GM23338 (cell line): ENCODE results near the gene OIT3. TPM values are rescaled to one million over a fixed set of nuclear protein-coding genes. Genes with fewer than 3 reads are reported as not detected.

Source experiments
- ATAC-seq: fragments of 200-7000 bp; cut with Tn5 transposase; 3 replicates; pipeline ENCODE4 v1.9.1; 2020
- DNase-seq: peaks from one replicate; pipeline ENCODE4 v3.0.0-alpha.2; 2015; ENCODE audit warnings: low spot score
- H2AFZ ChIP-seq: fragments of 200-600 bp; sonication (generic); 2 replicates; pipeline ENCODE4 v1.8.0; 2016; ENCODE audit warnings: antibody characterized with exemption, mild to moderate bottlenecking, moderate library complexity
- H3F3A ChIP-seq: fragments of 200-600 bp; sonication (generic); replicated peaks from 2 replicates; pipeline ENCODE4 v1.8.0; 2017; ENCODE audit warnings: antibody characterized with exemption, mixed run types, low read depth
- H3K27ac ChIP-seq: fragments of 200-600 bp; sonication (generic); 2 replicates; pipeline ENCODE4 v1.6.1; 2016; ENCODE audit warnings: low read depth
- H3K27me3 ChIP-seq: fragments of 200-600 bp; sonication (generic); 2 replicates; pipeline ENCODE4 v1.8.0; 2016; ENCODE audit warnings: mild to moderate bottlenecking, mixed run types, moderate library complexity; ENCODE audit not compliant: insufficient read depth
- H3K36me3 ChIP-seq: fragments of 200-600 bp; sonication (generic); 2 replicates; pipeline ENCODE4 v1.8.0; 2016; ENCODE audit warnings: mild to moderate bottlenecking; ENCODE audit not compliant: insufficient read depth
- H3K4me1 ChIP-seq: fragments of 200-600 bp; sonication (generic); 2 replicates; pipeline ENCODE4 v1.8.0; 2016; ENCODE audit warnings: mild to moderate bottlenecking, moderate library complexity; ENCODE audit not compliant: insufficient read depth
- H3K4me2 ChIP-seq: fragments of 200-600 bp; sonication (generic); 2 replicates; pipeline ENCODE4 v1.7.1; 2017; ENCODE audit warnings: mixed run types
- H3K4me3 ChIP-seq: fragments of 200-600 bp; sonication (generic); 2 replicates; pipeline ENCODE4 v1.6.1; 2016; ENCODE audit warnings: mixed run types
- H3K79me2 ChIP-seq: fragments of 200-600 bp; sonication (generic); replicated peaks from 2 replicates; pipeline ENCODE4 v1.8.0; 2017; ENCODE audit warnings: mild to moderate bottlenecking; ENCODE audit not compliant: insufficient read depth
- H3K9me2 ChIP-seq: fragments of 200-600 bp; sonication (generic); 2 replicates; pipeline ENCODE4 v1.8.0; 2017; ENCODE audit not compliant: insufficient read depth
- H4K20me1 ChIP-seq: fragments of 200-600 bp; sonication (generic); replicated peaks from 2 replicates; pipeline ENCODE4 v1.8.0; 2017; ENCODE audit warnings: mild to moderate bottlenecking; ENCODE audit not compliant: insufficient read depth
- H3K27ac Mint-ChIP-seq: 2 replicates; pipeline ENCODE4 v1.8.0; 2020; ENCODE audit warnings: inconsistent platforms, mild to moderate bottlenecking, moderate library complexity, mixed read lengths
- H3K27me3 Mint-ChIP-seq: 3 replicates; pipeline ENCODE4 v1.8.0; 2022; ENCODE audit warnings: low read depth, mild to moderate bottlenecking, moderate library complexity, mixed read lengths, inconsistent platforms; ENCODE audit not compliant: insufficient read depth, poor library complexity
- H3K36me3 Mint-ChIP-seq: 3 replicates; pipeline ENCODE4 v1.8.0; 2021; ENCODE audit warnings: low read depth, mild to moderate bottlenecking, inconsistent platforms, moderate library complexity, mixed read lengths
- H3K4me1 Mint-ChIP-seq: 3 replicates; pipeline ENCODE4 v1.8.0; 2020; ENCODE audit warnings: mild to moderate bottlenecking, inconsistent platforms, mixed read lengths
- H3K4me3 Mint-ChIP-seq: 3 replicates; pipeline ENCODE4 v1.8.0; 2021; ENCODE audit warnings: moderate library complexity, mild to moderate bottlenecking, inconsistent platforms, mixed read lengths
- H3K9me3 Mint-ChIP-seq: 3 replicates; pipeline ENCODE4 v1.8.0; 2020; ENCODE audit warnings: moderate library complexity, mild to moderate bottlenecking, inconsistent platforms, mixed read lengths
- NANOG ChIP-seq: IDR thresholded peaks from 2 replicates; pipeline ENCODE4 v1.6.1; 2016; ENCODE audit warnings: antibody characterized with exemption, borderline replicate concordance
- POLR2AphosphoS5 ChIP-seq: IDR thresholded peaks from 2 replicates; pipeline ENCODE4 v1.6.1; 2016; ENCODE audit warnings: antibody characterized with exemption, low read depth
- ZNF114 ChIP-seq: fragments of 250-450 bp; sonication (Bioruptor Pico); IDR thresholded peaks from 2 replicates; pipeline ENCODE4 v1.5.0; 2020; ENCODE audit warnings: mild to moderate bottlenecking, moderate library complexity
- ZNF331 ChIP-seq: fragments of 250-450 bp; sonication (Bioruptor Pico); IDR thresholded peaks from 2 replicates; pipeline ENCODE4 v1.5.0; 2020; ENCODE audit warnings: low read depth, mild to moderate bottlenecking, moderate library complexity
- polyA plus RNA-seq: library from polyadenylated mRNA; unstranded; fragments of >200 nt; fragmentation: Nextera tagmentation; extraction: Ambion mirVana; gene quantifications from 2 replicates; pipeline ENCODE4 v1.2.1, GENCODE V29; 2016
- total RNA-seq: library from RNA; depleted of rRNA; stranded (reverse); fragments of >200 nt; shearing (Covaris generic); gene quantifications from 2 replicates; pipeline ENCODE4 v1.2.3, GENCODE V29; 2014
- TF ChIP-seq, protein P1 (sequence below): IDR thresholded peaks from 2 replicates; pipeline ENCODE4 v1.6.1; 2016; ENCODE audit warnings: antibody characterized with exemption
- TF ChIP-seq, protein P2 (sequence below): fragments of 250-450 bp; sonication (Bioruptor Pico); IDR thresholded peaks from 2 replicates; pipeline ENCODE4 v1.5.0; 2020; ENCODE audit warnings: mild to moderate bottlenecking, moderate library complexity

The OIT3 gene
- total and polyA plus RNA-seq, 2 experiments from 2014 or later, result not detected

DNA sequence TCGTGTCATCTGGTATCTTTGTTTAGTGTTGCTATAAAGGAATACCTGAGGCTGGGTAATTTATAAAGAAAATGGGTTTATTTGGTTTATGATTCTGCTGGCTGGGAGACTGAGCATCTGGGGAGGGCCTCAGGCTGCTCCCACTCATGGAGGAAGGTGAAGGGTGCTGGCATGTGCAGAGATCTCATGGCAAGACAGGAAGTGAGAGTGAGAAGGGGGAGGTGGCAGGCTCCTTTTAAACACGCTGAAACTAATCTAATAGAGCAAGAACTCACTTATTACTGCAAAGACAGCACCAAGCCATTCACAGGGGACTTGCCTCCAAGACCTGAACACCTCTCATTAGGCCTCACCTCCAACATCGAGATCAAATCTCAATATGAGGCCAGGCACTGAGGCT lies 11.3 kb downstream of the OIT3 start:
- no peak for TF ChIP-seq POLR2AphosphoS5
- Mint-ChIP-seq H3K27ac (no peak overlapping the region), H3K4me1 (peaks cover 2% of the 10 kb centered on the region; the same call in 2 of the 3 replicates), H3K27me3 (peaks cover 10% of the 10 kb centered on the region), H3K4me3 (no peak overlapping the region), H3K9me3 (peaks cover 14% of the 10 kb centered on the region), H3K36me3 (peaks cover 11% of the 10 kb centered on the region; the same call in 2 of the 3 replicates)
- no peak overlapping the region for H2AFZ ChIP-seq
- no peak overlapping the region for H3K4me2 ChIP-seq
- no peaks in the 10 kb centered on the region for H3F3A ChIP-seq
- H3K79me2 ChIP-seq, result no peaks in the 10 kb centered on the region
- H3K27me3 ChIP-seq, result no peaks in the 10 kb centered on the region
- no peak overlapping the region for H3K27ac ChIP-seq
- no peaks in the 10 kb centered on the region; the same call in 1 of the 2 replicates for H3K9me2 ChIP-seq
- ATAC-seq (no peak), DNase-seq (no peak)
- no peaks in the 10 kb centered on the region for H3K4me1 ChIP-seq
- peaks cover 5% of the 10 kb centered on the region; the same call in 1 of the 2 replicates for H3K36me3 ChIP-seq
- H4K20me1 ChIP-seq, result no peaks in the 10 kb centered on the region
- H3K4me3 ChIP-seq, result no peak overlapping the region

DNA sequence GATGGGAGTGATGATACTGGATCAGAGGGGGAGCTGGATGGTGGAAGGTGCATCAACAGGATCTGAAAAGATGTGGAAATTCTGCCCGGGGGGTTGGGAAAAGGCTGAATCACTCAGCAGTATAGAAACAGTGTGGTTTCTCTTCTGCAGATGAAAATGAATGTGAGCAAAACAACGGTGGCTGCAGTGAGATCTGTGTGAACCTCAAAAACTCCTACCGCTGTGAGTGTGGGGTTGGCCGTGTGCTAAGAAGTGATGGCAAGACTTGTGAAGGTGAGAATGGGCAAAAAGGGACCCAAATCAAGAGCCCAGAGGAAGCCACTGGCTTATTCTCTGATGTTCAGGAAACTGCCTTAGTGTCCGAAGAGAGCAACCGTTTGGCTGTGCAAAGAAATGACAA lies 12.9 kb downstream of the OIT3 start:
- no peaks in the 10 kb centered on the region for H3K4me1 ChIP-seq
- peaks cover 5% of the 10 kb centered on the region for H3K9me2 ChIP-seq
- Mint-ChIP-seq H3K4me1 (peaks cover 2% of the 10 kb centered on the region; the same call in 2 of the 3 replicates), H3K27ac (no peak overlapping the region), H3K36me3 (peaks cover 11% of the 10 kb centered on the region; the same call in 2 of the 3 replicates), H3K9me3 (peaks cover 14% of the 10 kb centered on the region), H3K4me3 (no peak overlapping the region), H3K27me3 (peaks cover 8% of the 10 kb centered on the region)
- no peak overlapping the region for H3K4me2 ChIP-seq
- DNase-seq, result no peak
- H3K27ac ChIP-seq, result no peak overlapping the region
- no peak for ATAC-seq
- no peaks in the 10 kb centered on the region for H4K20me1 ChIP-seq
- H3K27me3 ChIP-seq, result no peaks in the 10 kb centered on the region
- H3K36me3 ChIP-seq, result peaks cover 5% of the 10 kb centered on the region; the same call in 1 of the 2 replicates
- H3F3A ChIP-seq, result no peaks in the 10 kb centered on the region
- TF ChIP-seq ZNF114 (CRISPR knock-in tag) (no peak), ZNF331 (CRISPR knock-in tag) (no peak), NANOG (no peak), POLR2AphosphoS5 (no peak)
- TF ChIP-seq, protein P1, sequence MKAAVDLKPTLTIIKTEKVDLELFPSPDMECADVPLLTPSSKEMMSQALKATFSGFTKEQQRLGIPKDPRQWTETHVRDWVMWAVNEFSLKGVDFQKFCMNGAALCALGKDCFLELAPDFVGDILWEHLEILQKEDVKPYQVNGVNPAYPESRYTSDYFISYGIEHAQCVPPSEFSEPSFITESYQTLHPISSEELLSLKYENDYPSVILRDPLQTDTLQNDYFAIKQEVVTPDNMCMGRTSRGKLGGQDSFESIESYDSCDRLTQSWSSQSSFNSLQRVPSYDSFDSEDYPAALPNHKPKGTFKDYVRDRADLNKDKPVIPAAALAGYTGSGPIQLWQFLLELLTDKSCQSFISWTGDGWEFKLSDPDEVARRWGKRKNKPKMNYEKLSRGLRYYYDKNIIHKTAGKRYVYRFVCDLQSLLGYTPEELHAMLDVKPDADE, result no peak
- TF ChIP-seq, protein P2, sequence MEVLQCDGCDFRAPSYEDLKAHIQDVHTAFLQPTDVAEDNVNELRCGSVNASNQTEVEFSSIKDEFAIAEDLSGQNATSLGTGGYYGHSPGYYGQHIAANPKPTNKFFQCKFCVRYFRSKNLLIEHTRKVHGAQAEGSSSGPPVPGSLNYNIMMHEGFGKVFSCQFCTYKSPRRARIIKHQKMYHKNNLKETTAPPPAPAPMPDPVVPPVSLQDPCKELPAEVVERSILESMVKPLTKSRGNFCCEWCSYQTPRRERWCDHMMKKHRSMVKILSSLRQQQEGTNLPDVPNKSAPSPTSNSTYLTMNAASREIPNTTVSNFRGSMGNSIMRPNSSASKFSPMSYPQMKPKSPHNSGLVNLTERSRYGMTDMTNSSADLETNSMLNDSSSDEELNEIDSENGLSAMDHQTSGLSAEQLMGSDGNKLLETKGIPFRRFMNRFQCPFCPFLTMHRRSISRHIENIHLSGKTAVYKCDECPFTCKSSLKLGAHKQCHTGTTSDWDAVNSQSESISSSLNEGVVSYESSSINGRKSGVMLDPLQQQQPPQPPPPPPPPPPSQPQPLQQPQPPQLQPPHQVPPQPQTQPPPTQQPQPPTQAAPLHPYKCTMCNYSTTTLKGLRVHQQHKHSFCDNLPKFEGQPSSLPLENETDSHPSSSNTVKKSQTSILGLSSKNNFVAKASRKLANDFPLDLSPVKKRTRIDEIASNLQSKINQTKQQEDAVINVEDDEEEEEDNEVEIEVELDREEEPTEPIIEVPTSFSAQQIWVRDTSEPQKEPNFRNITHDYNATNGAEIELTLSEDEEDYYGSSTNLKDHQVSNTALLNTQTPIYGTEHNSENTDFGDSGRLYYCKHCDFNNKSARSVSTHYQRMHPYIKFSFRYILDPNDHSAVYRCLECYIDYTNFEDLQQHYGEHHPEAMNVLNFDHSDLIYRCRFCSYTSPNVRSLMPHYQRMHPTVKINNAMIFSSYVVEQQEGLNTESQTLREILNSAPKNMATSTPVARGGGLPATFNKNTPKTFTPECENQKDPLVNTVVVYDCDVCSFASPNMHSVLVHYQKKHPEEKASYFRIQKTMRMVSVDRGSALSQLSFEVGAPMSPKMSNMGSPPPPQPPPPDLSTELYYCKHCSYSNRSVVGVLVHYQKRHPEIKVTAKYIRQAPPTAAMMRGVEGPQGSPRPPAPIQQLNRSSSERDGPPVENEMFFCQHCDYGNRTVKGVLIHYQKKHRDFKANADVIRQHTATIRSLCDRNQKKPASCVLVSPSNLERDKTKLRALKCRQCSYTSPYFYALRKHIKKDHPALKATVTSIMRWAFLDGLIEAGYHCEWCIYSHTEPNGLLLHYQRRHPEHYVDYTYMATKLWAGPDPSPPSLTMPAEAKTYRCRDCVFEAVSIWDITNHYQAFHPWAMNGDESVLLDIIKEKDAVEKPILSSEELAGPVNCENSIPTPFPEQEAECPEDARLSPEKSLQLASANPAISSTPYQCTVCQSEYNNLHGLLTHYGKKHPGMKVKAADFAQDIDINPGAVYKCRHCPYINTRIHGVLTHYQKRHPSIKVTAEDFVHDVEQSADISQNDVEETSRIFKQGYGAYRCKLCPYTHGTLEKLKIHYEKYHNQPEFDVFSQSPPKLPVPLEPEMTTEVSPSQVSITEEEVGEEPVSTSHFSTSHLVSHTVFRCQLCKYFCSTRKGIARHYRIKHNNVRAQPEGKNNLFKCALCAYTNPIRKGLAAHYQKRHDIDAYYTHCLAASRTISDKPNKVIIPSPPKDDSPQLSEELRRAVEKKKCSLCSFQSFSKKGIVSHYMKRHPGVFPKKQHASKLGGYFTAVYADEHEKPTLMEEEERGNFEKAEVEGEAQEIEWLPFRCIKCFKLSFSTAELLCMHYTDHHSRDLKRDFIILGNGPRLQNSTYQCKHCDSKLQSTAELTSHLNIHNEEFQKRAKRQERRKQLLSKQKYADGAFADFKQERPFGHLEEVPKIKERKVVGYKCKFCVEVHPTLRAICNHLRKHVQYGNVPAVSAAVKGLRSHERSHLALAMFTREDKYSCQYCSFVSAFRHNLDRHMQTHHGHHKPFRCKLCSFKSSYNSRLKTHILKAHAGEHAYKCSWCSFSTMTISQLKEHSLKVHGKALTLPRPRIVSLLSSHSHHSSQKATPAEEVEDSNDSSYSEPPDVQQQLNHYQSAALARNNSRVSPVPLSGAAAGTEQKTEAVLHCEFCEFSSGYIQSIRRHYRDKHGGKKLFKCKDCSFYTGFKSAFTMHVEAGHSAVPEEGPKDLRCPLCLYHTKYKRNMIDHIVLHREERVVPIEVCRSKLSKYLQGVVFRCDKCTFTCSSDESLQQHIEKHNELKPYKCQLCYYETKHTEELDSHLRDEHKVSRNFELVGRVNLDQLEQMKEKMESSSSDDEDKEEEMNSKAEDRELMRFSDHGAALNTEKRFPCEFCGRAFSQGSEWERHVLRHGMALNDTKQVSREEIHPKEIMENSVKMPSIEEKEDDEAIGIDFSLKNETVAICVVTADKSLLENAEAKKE (CRISPR knock-in tag), result no peak
- H3K79me2 ChIP-seq, result no peaks in the 10 kb centered on the region
- H2AFZ ChIP-seq, result peak overlapping the region; percentile 38; the same call in 1 of the 2 replicates
- H3K4me3 ChIP-seq, result no peak overlapping the region
